ENCODE results near the gene SLC35G6. TPM values are rescaled to one million over a fixed set of nuclear protein-coding genes. Genes with fewer than 3 reads are reported as not detected.
"Not testable (repeated sequence)": the region's sequence is repeated elsewhere in the genome, so short reads cannot be mapped to it uniquely, and the experiment has no call there.

SLC35G6 gene
- total RNA-seq, 1 experiment from 2014 or later, result not detected

DNA sequence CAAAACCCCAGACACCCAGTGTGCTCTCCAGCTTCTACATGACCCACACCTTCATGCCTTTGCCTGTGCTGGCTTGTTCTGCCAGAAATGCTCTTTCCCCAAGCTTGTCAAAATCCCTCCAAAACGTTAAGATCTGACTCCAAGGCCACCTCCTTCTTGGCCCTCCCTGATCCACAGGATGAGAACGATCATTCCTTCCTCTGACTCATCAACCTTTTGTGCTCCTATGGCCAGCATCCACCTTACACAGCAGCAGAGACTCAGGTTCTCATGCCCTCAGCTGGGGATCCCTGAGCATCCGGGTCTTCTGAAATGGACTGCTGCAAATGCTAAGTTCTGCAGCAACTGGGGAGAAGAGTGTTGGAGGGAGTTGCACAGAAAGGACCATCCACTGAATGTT lies 4.8 kb upstream of the SLC35G6 start:
- DNase-seq (ENCODE audit: low read depth), result peak; percentile 28
- in situ Hi-C loops (cut with HindIII; ENCODE audit: low pct_unique_long_range_greater_than_20kb, low sequenced_read_pairs), result no loop called here

- in situ Hi-C loops (cut with HindIII; ENCODE audit: low pct_unique_long_range_greater_than_20kb, low sequenced_read_pairs), result no loop called here
- DNase-seq (ENCODE audit: low read depth), result no peak
These were observed 4.3 kb upstream of the SLC35G6 start for GRCh38 chr17:7476951-7477350.

DNA sequence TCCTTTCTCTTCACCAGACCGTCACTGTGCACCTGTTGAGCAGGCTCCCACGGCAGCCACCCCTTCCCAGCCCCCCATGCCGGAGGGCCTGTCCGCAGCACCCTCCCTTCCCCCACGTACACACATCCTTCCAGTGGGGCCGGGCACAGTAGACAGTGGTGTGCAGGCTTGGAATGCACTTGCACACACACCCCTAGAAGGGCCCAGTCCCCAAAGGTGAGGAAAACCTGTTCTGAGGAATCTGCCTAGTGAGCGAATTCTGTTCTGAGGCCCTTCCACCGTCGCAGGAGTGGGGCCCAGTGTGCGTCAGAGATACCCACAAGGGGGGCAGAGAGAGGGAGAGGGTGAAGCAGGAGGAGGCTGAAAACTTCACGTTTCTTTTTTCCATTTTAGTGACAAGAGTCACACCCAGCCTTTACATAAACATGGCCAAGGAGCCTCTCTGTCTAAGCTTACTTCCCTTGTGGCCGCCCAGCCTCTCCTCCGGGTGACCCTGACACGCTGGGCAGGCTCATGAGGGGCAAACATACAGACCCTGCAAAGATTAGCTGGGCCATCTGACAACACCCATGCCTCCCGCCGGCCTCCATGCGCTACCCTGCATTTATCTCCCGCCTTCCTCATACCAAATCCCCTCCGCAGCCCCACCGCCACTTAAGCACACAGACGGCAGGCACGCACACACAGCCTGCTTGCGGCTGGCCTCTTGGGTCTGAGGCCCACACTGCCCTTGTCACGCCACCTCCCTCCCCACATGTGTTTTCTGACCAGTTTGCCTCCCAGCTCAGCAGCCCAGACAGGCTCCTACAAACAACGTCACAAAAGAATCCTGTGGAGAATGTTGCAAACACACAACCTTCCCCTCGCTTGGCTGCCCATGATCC lies 3.6 kb upstream of the SLC35G6 start:
- DNase-seq (ENCODE audit: low read depth), result no peak

DNA sequence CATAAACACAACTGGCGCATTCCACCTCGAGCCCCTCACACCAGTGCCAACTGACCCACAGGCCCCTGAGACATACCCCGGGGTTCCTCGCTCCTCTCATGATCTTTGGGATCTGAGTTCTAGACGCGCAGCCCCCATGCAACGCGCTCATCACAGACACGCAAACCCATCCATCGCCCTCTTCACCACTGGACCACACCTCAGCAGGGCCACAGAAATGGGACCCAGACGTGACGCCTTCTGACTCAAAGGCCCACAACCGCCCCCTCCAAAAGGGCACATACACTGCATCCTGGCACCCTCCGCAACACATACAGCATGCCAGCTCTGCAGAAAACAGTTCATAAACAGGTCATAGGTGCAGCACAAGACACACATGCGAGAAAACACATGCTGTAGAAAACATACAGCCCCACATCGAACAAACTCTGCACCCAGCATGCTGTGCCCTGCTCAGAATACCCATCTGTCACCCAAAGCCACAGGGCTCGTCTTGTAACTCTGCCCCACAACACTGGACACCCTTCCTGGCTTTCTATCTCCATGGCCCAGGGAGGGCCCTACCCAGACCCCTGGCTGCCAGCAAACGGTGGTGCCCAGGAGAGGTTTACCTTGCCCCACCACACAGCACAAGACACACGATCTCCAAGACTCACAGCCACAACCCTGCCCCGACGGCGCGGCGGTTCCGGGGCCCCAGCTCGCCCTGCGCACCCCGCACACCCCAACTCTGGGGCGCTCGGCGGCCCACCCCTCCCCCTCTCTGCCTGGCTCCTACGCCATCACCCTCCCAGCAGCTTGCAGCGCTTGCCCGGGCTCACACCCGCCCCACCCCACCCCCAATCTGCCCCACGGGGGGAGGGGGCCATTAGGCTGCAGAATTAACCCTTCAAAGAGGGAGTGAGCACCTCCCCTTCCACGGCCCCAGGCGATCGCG lies 2.7 kb upstream of the SLC35G6 start:
- in situ Hi-C loops (cut with HindIII; ENCODE audit: low pct_unique_long_range_greater_than_20kb, low sequenced_read_pairs), result no loop called here

More for the DNA sequence above, 3.6 kb upstream of the SLC35G6 start:
- in situ Hi-C loops (cut with HindIII; ENCODE audit: low pct_unique_long_range_greater_than_20kb, low sequenced_read_pairs), result no loop called here

DNA sequence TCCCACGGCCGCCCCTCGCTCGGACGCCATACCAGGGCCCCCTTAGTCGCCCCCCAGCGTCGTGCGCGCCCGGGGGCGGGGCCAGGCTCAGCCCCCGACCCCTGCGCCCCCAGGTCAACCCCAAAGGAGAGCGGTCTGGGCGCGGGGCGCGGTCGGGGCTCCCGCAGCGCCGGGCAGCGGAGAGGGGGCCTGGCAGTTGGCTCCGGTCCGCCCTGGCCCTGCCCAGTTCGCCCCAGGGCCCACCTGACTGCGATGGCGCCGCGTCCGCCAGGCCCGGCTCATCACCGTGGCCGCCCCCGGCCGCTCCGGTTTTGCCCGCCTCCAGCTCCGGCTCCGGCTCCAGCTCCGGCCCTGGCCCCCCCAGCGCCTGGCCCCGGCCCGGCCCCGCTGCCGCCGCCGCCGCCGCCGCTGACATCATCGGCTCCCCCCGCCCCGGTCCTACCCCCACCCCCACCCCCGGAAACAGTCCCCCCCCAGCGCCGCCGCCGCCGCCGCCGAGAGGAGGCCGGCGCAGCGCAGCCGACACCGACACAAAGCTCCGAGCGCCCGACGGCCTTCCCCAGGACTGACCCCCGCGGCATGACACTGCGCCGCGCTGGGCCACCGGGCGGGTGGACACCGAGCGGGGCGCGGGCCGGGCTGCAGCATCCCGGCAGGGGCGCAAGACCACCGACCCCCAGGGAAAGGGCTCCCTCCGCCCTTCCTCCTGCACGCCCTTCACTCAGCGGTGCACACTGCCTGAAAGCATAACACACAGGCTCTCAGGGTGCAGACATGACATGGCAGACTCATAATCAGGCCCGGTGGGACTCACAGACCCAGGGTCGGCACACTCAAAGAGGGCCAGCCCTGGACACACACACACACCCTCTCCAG lies 1.8 kb upstream of the SLC35G6 start, which contains the start of gene ZBTB4:
Gene ZBTB4, minus strand, starts transcription at position 419 of the 876 bp plus-strand sequence. CDS start 12,830 bp downstream, outside the sequence.
- DNase-seq (ENCODE audit: low read depth), result no peak
- in situ Hi-C loops (cut with HindIII; ENCODE audit: low pct_unique_long_range_greater_than_20kb, low sequenced_read_pairs), result no loop called here

More for the DNA sequence above, 2.7 kb upstream of the SLC35G6 start:
- DNase-seq (ENCODE audit: low read depth), result no peak

DNA sequence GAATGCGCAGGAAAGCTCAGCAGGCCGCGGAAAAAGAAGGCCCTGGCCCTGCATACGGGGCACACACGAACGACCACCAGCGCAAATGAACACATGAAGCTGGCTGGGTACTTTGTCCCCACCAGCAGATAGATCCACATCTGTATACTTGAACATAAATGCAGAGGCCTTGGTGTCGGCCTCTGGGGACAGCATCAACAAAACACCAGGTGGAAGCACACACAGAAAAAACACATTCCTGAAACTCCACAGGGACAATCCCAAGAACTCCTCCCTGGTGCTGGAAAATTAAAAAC lies 1.2 kb upstream of the SLC35G6 start:
- in situ Hi-C loops (cut with HindIII; ENCODE audit: low pct_unique_long_range_greater_than_20kb, low sequenced_read_pairs), result no loop called here
- peak; percentile 47 for DNase-seq (ENCODE audit: low read depth)

- in situ Hi-C loops (cut with HindIII; ENCODE audit: low pct_unique_long_range_greater_than_20kb, low sequenced_read_pairs); DNase-seq (ENCODE audit: low read depth): not testable (repeated sequence)
These were observed 846 bp downstream of the SLC35G6 start for GRCh38 chr17:7481842-7482741.

GRCh38 chr17:7482742-7483088 lies 1.5 kb downstream of the SLC35G6 start:
- in situ Hi-C loops (cut with HindIII; ENCODE audit: low pct_unique_long_range_greater_than_20kb, low sequenced_read_pairs); DNase-seq (ENCODE audit: low read depth): not testable (repeated sequence)

DNA sequence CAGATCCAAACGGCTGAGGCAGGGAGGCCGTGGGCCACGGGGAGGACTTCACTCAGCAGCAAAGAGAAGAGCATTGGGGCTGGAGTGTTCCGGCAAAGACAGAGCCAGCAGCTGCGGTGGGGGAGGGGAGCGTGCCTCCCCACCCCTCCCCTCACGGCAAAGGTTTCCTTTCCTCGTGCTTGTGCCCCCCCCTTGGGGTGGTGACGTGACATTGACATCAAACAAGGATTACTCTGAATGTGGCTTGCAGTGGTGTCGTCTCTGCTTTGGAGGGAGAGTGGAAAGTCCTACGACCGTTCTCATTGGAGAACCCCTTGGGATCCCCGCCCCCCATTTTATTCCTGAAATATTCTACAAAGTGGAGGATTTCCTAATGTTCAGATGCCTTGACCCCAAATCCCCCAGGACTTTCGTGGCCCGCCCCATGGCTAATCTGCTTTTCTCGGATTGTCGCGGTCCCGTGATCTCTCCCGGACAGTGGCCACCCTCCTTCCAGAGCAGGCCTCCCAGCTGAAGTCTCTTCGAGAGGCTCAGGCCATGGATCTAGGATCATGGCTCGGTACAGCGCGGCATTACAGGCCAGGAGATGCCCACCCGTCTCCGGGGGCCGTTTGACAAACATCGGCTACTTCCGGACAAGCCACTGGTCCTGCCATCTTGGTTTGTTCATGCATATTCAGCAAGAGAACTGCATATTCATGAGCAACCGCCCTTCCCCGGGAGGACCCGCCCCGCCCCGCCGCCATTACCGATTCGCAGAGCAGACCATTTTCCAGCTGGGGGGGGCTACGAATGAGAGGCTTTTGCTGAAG lies 2.2 kb downstream of the SLC35G6 start:
- peak; percentile 90 for DNase-seq (ENCODE audit: low read depth)
- in situ Hi-C loops (cut with HindIII; ENCODE audit: low pct_unique_long_range_greater_than_20kb, low sequenced_read_pairs), result no loop called here

DNA sequence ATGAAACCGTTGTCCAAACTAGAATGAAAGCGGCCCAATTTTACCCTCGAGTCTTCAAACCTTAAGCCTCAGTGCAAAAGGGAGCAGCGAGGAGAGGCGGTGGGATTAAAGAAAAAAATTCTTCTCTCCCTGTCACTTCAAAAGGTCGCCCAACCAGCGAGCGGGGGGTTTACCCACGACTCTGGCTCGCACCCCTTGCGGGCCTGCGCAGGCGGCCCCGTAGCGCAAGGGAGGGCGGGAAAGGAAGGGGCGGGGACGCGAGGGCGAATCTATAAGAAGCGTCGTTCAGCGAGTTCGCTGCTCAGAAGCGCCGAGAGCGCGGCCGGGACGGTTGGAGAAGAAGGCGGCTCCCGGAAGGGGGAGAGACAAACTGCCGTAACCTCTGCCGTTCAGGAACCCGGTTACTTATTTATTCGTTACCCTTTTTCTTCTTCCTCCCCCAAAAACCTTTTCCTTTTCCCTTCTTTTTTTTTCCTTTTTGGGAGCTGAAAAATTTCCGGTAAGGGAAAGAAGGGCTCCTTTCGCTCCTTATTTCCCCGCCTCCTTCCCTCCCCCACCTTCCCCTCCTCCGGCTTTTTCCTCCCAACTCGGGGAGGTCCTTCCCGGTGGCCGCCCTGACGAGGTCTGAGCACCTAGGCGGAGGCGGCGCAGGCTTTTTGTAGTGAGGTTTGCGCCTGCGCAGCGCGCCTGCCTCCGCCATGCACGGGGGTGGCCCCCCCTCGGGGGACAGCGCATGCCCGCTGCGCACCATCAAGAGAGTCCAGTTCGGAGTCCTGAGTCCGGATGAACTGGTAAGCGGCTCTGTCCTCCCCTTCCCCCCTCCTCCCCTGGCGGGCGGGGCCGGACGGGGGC lies 3.0 kb downstream of the SLC35G6 start, which contains the start of gene POLR2A:
Gene POLR2A, plus strand, starts transcription at position 300 of the 852 bp plus-strand sequence.
- peak; percentile 98 for DNase-seq (ENCODE audit: low read depth)
- in situ Hi-C loops (cut with HindIII; ENCODE audit: low pct_unique_long_range_greater_than_20kb, low sequenced_read_pairs), result no loop called here

- DNase-seq (ENCODE audit: low read depth), result no peak
- in situ Hi-C loops (cut with HindIII; ENCODE audit: low pct_unique_long_range_greater_than_20kb, low sequenced_read_pairs), result no loop called here
These were observed 3.7 kb downstream of the SLC35G6 start for GRCh38 chr17:7484919-7485377.

DNA sequence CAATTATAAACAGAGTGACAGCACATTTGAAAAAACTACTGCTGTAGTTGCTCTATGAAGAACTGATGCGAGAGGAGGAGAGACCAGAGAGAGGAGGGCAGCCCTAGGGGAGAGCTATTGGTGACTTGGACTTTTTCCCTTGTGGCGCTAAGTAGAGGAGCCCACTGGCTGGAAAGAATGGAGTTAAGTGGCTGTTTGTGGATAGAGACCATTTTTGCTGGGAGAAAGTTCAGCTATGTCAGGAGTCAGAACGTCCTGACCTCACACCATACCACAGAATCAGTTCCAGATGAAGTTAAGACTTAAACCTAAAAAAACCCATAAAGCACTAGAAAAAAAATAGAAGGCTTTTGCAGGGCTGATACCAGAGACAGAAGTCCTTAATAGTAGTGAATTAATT lies 4.9 kb downstream of the SLC35G6 start:
- in situ Hi-C loops (cut with HindIII; ENCODE audit: low pct_unique_long_range_greater_than_20kb, low sequenced_read_pairs), result no loop called here
- DNase-seq (ENCODE audit: low read depth), result no peak

DNA sequence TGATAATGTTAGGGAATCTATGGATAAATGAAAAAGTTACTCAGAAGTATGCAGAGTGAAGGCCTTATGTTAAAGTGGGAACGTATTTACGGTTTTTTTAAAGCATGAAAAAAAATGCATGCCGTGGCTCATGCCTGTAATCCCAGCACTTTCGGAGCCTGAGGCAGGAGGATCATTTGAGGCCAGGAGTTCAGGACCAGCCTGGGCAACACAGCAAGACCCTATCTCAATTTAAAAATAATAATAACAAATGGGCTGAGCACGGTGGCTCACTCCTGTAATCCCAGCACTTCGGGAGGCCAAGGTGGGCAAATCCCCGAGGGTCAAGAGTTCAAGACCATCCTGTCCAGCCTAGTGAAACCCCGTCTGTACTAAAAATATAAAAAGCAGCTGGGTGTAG lies 8.9 kb downstream of the SLC35G6 start:
- in situ Hi-C loops (cut with HindIII; ENCODE audit: low pct_unique_long_range_greater_than_20kb, low sequenced_read_pairs), result no loop called here

GRCh38 chr17:7491583-7491982 lies 10.3 kb downstream of the SLC35G6 start:
- DNase-seq (ENCODE audit: low read depth), result no peak
- in situ Hi-C loops (cut with HindIII; ENCODE audit: low pct_unique_long_range_greater_than_20kb, low sequenced_read_pairs), result no loop called here

More for the DNA sequence above, 8.9 kb downstream of the SLC35G6 start:
- DNase-seq (ENCODE audit: low read depth), result no peak

- no peak for DNase-seq (ENCODE audit: low read depth)
- in situ Hi-C loops (cut with HindIII; ENCODE audit: low pct_unique_long_range_greater_than_20kb, low sequenced_read_pairs), result no loop called here
These were observed 12.7 kb downstream of the SLC35G6 start for GRCh38 chr17:7493941-7494340.

Measured in Caki2 (cell line).